NCI-H1417 treated with DMSO at 0.1 percent for 48 hours (cell line): Measurements from ENCODE around the gene MGAT5.
"Not testable (repeated sequence)": the region's sequence is repeated elsewhere in the genome, so short reads cannot be mapped to it uniquely, and the experiment has no call there.

Experiments
- DNase-seq: peaks from one replicate; lab custom pipeline; 2025; lab: John Stamatoyannopoulos, UW

Gene MGAT5

GRCh38 chr2:134276381-134277172 is 22.7 kb downstream of the MGAT5 start:
- no peak for DNase-seq

- DNase-seq, result no peak
These were observed 23.4 kb downstream of the MGAT5 start for GRCh38 chr2:134277223-134277622.

GRCh38 chr2:134278553-134278952 is 24.7 kb downstream of the MGAT5 start:
- no peak for DNase-seq

GRCh38 chr2:134279417-134279816 is 25.5 kb downstream of the MGAT5 start:
- no peak for DNase-seq

GRCh38 chr2:134280231-134280630 is 26.4 kb downstream of the MGAT5 start:
- no peak for DNase-seq

GRCh38 chr2:134280726-134281125 is 26.9 kb downstream of the MGAT5 start:
- no peak for DNase-seq

- DNase-seq, result no peak
These were observed 28.0 kb downstream of the MGAT5 start for GRCh38 chr2:134281815-134282419.

- no peak for DNase-seq
These were observed 28.9 kb downstream of the MGAT5 start for GRCh38 chr2:134282629-134283400.

- no peak for DNase-seq
These were observed 29.8 kb downstream of the MGAT5 start for GRCh38 chr2:134283661-134284060.

GRCh38 chr2:134284119-134284670 is 30.3 kb downstream of the MGAT5 start:
- no peak for DNase-seq

- DNase-seq, result no peak
These were observed 33.5 kb downstream of the MGAT5 start for GRCh38 chr2:134287323-134287722.

- DNase-seq, result no peak
These were observed 34.9 kb downstream of the MGAT5 start for GRCh38 chr2:134288814-134289213.

GRCh38 chr2:134289225-134289624 is 35.4 kb downstream of the MGAT5 start:
- no peak for DNase-seq

- DNase-seq, result no peak
These were observed 36.5 kb downstream of the MGAT5 start for GRCh38 chr2:134290358-134290757.

- no peak for DNase-seq
These were observed 38.6 kb downstream of the MGAT5 start for GRCh38 chr2:134292514-134292913.

- DNase-seq, result no peak
These were observed 40.1 kb downstream of the MGAT5 start for GRCh38 chr2:134293719-134294537.

- DNase-seq, result not testable (repeated sequence)
These were observed 40.7 kb downstream of the MGAT5 start for GRCh38 chr2:134294598-134294997.

- DNase-seq, result no peak
These were observed 41.6 kb downstream of the MGAT5 start for GRCh38 chr2:134295441-134295840.

- no peak for DNase-seq
These were observed 42.4 kb downstream of the MGAT5 start for GRCh38 chr2:134296301-134296700.

- no peak for DNase-seq
These were observed 45.5 kb downstream of the MGAT5 start for GRCh38 chr2:134299334-134299733.

- DNase-seq, result no peak
These were observed 46.7 kb downstream of the MGAT5 start for GRCh38 chr2:134300585-134300984.
